ENCODE data around the gene DCHS2.

The DCHS2 gene

GRCh38 chr4:154511548-154511947 lies 19.9 kb upstream of the DCHS2 start:
- no peak overlapping the region for H3K27ac ChIP-seq (ENCODE audit: low read depth, low read length, poor library complexity, severe bottlenecking)
- no peak overlapping the region for H3K9ac ChIP-seq (ENCODE audit: low read length)
- H3K4me3 ChIP-seq (ENCODE audit: low read depth, low read length, poor library complexity, severe bottlenecking) = no peak overlapping the region
- no peaks in the 10 kb centered on the region for H3K79me2 ChIP-seq (ENCODE audit: insufficient read depth, low read length)
- TF ChIP-seq EZH2 (IDR thresholded peaks at IDR 0.05; ENCODE audit: borderline replicate concordance, low read length) = no peak
- TF ChIP-seq, protein P1, sequence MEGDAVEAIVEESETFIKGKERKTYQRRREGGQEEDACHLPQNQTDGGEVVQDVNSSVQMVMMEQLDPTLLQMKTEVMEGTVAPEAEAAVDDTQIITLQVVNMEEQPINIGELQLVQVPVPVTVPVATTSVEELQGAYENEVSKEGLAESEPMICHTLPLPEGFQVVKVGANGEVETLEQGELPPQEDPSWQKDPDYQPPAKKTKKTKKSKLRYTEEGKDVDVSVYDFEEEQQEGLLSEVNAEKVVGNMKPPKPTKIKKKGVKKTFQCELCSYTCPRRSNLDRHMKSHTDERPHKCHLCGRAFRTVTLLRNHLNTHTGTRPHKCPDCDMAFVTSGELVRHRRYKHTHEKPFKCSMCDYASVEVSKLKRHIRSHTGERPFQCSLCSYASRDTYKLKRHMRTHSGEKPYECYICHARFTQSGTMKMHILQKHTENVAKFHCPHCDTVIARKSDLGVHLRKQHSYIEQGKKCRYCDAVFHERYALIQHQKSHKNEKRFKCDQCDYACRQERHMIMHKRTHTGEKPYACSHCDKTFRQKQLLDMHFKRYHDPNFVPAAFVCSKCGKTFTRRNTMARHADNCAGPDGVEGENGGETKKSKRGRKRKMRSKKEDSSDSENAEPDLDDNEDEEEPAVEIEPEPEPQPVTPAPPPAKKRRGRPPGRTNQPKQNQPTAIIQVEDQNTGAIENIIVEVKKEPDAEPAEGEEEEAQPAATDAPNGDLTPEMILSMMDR (IDR thresholded peaks at IDR 0.05; ENCODE audit: low read length) = no peak
- 0 out of 2 replicates have a peak, but pooled peaks cover 2% of the 10 kb centered on the region for H3K27me3 ChIP-seq (ENCODE audit: insufficient read depth, low read length)
- no peaks in the 10 kb centered on the region for H3K9me2 ChIP-seq (ENCODE audit: low read depth, low read length)
- no peaks in the 10 kb centered on the region for H3K9me3 ChIP-seq (ENCODE audit: low read length)
- no peaks in the 10 kb centered on the region for H3K36me3 ChIP-seq (ENCODE audit: insufficient read depth, low read length)
- H3F3A ChIP-seq (ENCODE audit: insufficient read depth, low read length) = no peaks in the 10 kb centered on the region
- no peaks in the 10 kb centered on the region for H4K20me1 ChIP-seq (ENCODE audit: insufficient read depth, low read length)
- no peaks in the 10 kb centered on the region for H3K4me1 ChIP-seq (ENCODE audit: insufficient read depth, low read length, severe bottlenecking)
- no peak overlapping the region for H3K4me2 ChIP-seq (ENCODE audit: low read length)
- H2AFZ ChIP-seq (ENCODE audit: low read length) = no peak overlapping the region

GRCh38 chr4:154507156-154507555 lies 15.6 kb upstream of the DCHS2 start:
- H4K20me1 ChIP-seq (ENCODE audit: insufficient read depth, low read length) = no peaks in the 10 kb centered on the region
- no peaks in the 10 kb centered on the region for H3K9me2 ChIP-seq (ENCODE audit: low read depth, low read length)
- H3K36me3 ChIP-seq (ENCODE audit: insufficient read depth, low read length) = no peaks in the 10 kb centered on the region
- 0 out of 2 replicates have a peak, but pooled peaks cover 2% of the 10 kb centered on the region for H3K27me3 ChIP-seq (ENCODE audit: insufficient read depth, low read length)
- no peak overlapping the region for H2AFZ ChIP-seq (ENCODE audit: low read length)
- no peak overlapping the region for H3K27ac ChIP-seq (ENCODE audit: low read depth, low read length, poor library complexity, severe bottlenecking)
- H3F3A ChIP-seq (ENCODE audit: insufficient read depth, low read length) = no peaks in the 10 kb centered on the region
- no peak overlapping the region for H3K4me3 ChIP-seq (ENCODE audit: low read depth, low read length, poor library complexity, severe bottlenecking)
- H3K9me3 ChIP-seq (ENCODE audit: low read length) = no peaks in the 10 kb centered on the region
- H3K4me2 ChIP-seq (ENCODE audit: low read length) = no peak overlapping the region
- H3K9ac ChIP-seq (ENCODE audit: low read length) = no peak overlapping the region
- no peaks in the 10 kb centered on the region for H3K4me1 ChIP-seq (ENCODE audit: insufficient read depth, low read length, severe bottlenecking)
- TF ChIP-seq, protein P1 (IDR thresholded peaks at IDR 0.05; ENCODE audit: low read length) = no peak
- TF ChIP-seq EZH2 (IDR thresholded peaks at IDR 0.05; ENCODE audit: borderline replicate concordance, low read length) = no peak
- no peaks in the 10 kb centered on the region for H3K79me2 ChIP-seq (ENCODE audit: insufficient read depth, low read length)

GRCh38 chr4:154506253-154506652 lies 14.7 kb upstream of the DCHS2 start:
- no peaks in the 10 kb centered on the region for H3K36me3 ChIP-seq (ENCODE audit: insufficient read depth, low read length)
- no peaks in the 10 kb centered on the region for H3K79me2 ChIP-seq (ENCODE audit: insufficient read depth, low read length)
- H3K27ac ChIP-seq (ENCODE audit: low read depth, low read length, poor library complexity, severe bottlenecking) = no peak overlapping the region
- no peaks in the 10 kb centered on the region for H3K9me2 ChIP-seq (ENCODE audit: low read depth, low read length)
- H2AFZ ChIP-seq (ENCODE audit: low read length) = no peak overlapping the region
- no peaks in the 10 kb centered on the region for H3F3A ChIP-seq (ENCODE audit: insufficient read depth, low read length)
- no peaks in the 10 kb centered on the region for H3K4me1 ChIP-seq (ENCODE audit: insufficient read depth, low read length, severe bottlenecking)
- no peak for TF ChIP-seq EZH2 (IDR thresholded peaks at IDR 0.05; ENCODE audit: borderline replicate concordance, low read length)
- TF ChIP-seq, protein P1 (IDR thresholded peaks at IDR 0.05; ENCODE audit: low read length) = peak; percentile 61
- H3K4me3 ChIP-seq (ENCODE audit: low read depth, low read length, poor library complexity, severe bottlenecking) = no peak overlapping the region
- H3K27me3 ChIP-seq (ENCODE audit: insufficient read depth, low read length) = 0 out of 2 replicates have a peak, but pooled peaks cover 2% of the 10 kb centered on the region
- no peaks in the 10 kb centered on the region for H3K9me3 ChIP-seq (ENCODE audit: low read length)
- no peak overlapping the region for H3K9ac ChIP-seq (ENCODE audit: low read length)
- no peaks in the 10 kb centered on the region for H4K20me1 ChIP-seq (ENCODE audit: insufficient read depth, low read length)
- no peak overlapping the region for H3K4me2 ChIP-seq (ENCODE audit: low read length)
